HG02943 (cell line): ENCODE data around the gene HYAL2.

Experiments
- ATAC-seq: cut with Tn5 transposase; IDR thresholded peaks from one replicate; pipeline ENCODE4 v1.9.1; 2021; ENCODE audit warnings: mild to moderate bottlenecking, low read depth, moderate library complexity; ENCODE audit not compliant: unreplicated experiment

HYAL2 gene

DNA sequence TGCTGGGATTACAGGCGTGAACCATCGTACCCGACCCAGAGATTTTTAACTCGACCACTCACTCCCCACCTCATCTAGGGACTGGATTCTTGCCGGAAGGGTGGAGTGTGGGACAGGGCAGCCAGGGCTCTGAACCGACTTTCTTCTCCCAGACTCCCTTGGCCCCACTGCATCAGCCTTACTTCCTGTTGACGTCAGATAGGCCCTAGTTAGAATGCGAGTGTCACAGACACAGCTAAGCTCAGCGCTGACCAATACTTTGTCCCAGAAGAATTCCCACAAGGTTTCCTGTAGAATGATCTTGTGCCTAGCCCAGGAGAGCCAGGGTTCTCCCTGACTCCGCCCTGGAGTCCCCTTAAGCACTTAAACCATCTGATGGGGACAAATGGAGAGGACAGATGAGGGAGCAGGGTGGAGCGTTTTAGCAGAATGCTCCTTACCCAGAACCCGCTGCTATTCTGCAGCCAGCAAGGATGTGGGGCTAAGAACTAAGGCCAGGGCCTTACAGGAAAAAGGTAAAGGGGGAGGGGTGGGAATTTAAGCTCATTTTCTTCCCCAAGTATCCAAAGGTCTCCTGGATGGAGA is 11.3 kb upstream of the HYAL2 start:
- no peak for ATAC-seq

GRCh38 chr3:50331364-50331907 is 8.9 kb upstream of the HYAL2 start:
- no peak for ATAC-seq

DNA sequence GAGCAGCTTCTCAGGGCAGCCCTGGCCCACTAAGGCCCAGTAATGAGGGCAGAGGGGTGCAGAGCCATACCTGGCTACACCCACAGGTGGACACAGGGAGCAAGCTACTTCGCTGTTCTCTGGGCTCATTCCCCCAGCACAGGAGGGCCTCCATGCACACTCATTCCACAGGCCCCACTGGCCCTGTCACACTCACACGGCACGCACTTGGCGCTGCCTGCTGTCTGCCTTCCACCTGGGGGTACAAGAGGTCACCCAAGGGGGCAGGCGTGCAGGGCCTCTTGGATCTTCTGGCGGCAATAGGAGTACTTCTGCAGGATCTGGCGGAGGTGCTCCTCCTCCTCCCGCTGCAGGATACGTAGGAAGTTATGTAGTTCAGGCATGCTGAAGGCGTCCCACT is 7.8 kb upstream of the HYAL2 start:
- no peak for ATAC-seq

DNA sequence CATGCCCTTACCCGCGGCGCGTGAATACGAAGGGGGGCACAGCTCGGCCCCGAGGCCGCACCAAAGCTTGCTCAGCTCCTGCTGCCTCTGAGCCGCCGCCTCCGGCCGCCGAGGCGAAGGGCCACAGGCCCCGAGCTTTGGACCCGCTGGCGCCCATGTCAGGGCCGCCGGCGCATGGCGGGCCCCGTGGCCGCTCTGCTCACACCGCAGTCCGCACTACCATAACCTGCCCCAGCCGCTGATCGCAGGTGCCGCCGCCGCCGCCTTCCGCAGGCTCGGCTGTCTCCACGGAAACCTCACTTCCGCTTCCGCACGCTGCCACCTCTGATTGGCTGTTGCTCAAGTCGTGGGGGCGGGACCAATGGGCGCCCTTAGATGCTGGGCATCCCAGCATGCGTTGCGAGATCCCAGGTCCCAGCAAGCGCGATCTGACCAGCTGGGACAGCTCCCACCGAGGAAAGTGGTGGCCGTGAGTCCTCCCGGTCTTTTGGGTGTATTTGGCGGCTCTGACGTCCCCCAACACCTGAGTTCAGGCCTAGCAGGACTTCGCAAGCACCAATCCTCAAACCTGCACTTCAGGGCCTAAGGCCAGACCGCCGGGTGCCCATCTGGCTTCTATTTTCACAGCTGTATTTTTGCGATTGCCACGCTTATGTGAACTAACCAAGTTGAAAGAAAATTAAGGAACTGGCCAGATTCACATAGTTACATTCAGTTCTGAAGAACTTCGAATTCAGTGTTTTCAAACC is 5.6 kb upstream of the HYAL2 start, which contains the start of gene TUSC2:
Gene TUSC2 (minus strand): TSS at position 281 of the 749 bp plus-strand sequence. CDS start 124 bp downstream, at position 157.
- peak; percentile 87 for ATAC-seq

DNA sequence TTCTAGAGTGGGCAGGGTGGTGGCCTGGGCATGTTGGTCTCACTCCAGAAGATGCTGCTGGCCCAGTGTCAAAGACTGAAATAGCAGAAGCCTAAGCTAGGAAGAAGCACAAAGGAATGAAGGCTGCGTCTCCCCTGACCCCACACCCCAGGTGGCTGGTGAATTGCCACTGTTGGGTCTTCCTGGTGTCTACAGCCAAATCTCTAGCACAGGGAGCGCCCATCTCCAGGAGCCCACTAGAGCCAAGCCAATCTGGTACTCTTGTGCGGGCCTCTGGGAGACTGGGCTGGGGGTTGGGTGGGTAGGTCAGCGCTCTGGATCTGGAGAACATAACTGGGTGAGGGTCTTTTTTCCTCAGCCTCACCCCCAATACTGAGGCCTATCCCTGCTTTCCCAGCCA is 4.6 kb upstream of the HYAL2 start:
- ATAC-seq: no peak

DNA sequence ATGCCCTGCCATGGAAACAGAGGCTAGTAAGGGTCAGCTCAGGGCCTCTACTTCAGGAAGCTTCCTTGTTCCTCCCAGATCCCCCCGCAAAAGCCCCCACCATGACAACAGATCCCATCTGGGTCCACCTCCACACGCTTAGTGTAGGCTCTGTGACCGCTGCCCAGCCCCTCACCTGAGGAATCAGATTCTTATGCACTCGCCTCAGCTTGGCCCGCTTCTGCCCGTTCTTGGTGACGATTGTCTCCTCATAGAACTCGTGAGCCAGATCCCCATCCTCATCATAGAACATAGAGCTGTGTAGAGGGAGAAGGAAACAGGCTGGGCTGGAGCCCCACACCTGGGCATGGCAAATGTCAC is 3.6 kb upstream of the HYAL2 start:
- ATAC-seq: no peak

GRCh38 chr3:50325497-50326181 is 3.1 kb upstream of the HYAL2 start:
- no peak for ATAC-seq

GRCh38 chr3:50325113-50325480 is 2.6 kb upstream of the HYAL2 start:
- ATAC-seq: no peak

DNA sequence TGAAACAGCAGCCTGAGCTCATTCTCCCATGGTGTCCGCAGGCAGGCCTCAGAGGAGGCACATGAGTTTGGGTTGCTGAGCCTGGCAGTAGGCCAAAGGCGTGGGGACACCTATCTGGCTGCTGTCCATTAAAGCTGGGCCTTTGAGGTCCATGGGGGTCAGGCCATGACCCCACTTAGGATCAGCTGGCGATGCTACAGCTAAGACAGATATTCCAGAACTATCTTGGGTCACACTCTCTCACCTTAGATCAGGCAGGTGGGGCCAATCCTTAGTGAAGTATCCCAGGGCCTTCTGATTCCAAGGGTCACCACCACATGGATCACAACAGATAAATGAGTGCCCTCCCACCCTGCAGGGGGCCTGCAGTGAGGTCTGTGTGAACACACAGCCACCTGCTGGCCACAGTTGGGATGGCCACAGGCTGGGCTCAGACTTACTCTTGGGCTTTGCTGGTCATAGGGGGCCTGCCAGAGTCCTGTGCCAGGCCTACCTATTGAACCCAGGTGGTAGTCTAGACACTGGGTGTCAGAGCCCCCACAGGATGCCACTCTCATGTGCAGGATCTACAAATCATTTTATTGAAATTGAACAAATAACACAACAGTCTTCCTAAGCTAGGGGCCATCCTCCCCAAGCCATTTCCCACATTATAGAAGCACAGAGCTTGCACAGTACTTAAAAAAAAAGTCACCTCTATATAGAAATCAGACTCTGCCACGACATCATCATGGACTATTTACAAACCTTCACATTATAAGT is 2.0 kb upstream of the HYAL2 start:
- ATAC-seq: no peak

DNA sequence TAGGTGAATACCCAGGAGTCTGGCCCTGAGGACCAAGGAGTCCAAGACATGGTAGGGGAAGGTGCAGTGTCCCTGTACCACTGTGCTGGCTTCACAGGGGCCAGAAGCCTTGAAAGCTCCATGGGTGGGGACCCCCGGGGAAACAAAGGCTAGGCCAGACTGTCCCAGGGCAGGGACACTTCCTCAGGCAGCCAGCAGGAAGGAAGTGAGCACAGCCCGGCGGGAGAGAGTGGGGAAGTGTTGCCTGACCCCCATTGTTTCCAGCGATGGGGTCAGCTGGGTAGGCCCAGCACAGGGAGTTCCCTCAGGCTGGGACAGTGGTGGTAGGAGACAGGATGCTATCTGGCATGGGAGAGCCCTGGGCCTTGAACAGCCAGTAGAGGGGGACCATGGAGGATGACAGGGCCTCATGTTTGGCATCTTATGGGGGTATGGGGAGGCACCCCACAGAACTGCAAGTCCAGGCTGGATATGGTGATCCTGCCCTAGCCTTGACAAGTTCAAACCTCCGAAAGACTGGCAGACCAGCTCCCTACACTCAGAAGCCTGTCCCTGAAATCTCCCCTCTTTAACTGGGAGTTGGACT is 1.2 kb upstream of the HYAL2 start:
- ATAC-seq: no peak

DNA sequence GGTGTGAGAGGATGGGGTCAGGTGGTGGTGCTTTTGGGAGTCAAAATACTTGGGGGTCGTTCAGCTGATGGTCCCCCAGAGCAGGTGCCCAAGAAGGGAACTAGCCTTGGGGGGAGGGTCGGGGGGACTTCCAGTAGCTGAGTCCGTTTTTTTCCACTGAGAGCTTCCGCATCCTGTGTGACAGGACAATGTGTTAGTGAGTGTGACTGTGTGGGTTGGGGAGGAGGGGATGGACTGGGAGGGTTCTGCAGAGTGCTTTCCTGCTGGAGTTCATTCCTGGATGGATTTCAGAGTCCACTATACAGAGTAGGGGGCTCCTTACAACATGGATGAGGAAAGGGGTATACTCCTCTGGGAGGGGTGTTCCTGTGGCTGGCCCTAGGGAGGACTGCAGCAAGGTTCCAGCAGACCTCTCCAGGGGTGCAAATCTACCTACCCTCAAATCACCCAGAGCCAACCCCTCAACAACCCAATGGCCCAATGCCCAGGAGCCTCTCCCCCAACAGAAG is 601 bp upstream of the HYAL2 start:
- ATAC-seq: no peak

GRCh38 chr3:50322115-50322385 is 495 bp downstream of the HYAL2 start:
- ATAC-seq: no peak

GRCh38 chr3:50321336-50322114 is 1.0 kb downstream of the HYAL2 start:
- ATAC-seq: peak; percentile 77

DNA sequence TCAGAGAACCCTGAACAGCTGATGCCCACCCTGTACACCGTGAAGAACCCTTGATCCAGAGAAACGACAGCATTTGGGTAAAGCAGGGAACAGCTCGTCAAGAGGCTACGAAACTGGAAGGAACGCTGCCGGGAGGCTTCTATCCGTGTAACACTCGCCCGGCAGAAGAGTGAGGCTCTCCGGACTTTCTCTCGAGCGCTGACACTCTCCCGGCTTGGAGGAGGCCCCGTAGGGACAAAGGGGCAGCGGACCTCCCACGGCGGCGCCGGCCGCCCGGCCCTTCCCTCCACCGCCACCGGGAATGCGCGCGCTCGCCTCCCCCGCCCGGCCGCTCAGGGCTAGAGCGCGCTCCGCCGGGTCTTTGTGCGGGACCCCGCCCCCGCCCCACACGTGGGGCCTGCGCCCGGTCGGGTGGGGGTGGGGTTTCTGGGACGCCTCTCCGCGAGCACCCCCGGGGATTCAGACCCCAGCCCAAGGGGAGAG is 1.7 kb downstream of the HYAL2 start:
- ATAC-seq: peak; percentile 39

- ATAC-seq: no peak
These were observed 2.5 kb downstream of the HYAL2 start for GRCh38 chr3:50319894-50320625.

DNA sequence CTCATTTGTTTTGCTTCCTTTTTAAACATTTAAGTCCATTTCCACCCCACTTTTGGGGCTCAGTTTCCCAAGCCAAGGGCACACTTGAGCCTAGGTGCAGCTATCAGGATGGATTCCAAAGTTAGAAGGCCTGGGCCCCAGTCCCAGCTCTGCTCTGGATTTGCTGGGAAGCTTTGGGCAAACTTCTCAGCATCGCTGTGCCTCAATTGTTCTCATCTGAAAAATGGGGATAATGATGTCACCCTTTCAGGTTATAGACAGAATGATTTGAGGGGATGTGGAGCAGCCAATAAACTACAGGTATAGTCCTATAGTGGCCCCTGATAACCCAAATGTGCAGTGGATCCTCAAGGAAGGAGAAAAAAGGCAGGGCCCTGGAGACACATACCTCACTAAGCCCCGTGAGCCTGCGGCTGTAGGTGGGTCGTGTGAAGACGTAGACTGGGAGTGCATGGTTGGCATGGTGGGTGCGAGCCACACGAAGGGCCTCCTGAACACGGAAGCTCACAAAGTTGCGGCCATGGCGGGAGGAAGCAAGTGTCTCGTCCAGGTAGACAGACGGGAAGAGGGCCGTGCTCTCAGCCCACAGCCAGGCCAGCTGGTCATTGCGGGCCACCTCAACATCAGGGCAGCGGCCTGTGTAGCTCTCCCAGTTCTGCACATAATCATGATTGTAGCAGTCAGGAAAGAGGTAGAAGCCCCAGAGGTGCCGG is 3.2 kb downstream of the HYAL2 start:
- ATAC-seq: no peak

DNA sequence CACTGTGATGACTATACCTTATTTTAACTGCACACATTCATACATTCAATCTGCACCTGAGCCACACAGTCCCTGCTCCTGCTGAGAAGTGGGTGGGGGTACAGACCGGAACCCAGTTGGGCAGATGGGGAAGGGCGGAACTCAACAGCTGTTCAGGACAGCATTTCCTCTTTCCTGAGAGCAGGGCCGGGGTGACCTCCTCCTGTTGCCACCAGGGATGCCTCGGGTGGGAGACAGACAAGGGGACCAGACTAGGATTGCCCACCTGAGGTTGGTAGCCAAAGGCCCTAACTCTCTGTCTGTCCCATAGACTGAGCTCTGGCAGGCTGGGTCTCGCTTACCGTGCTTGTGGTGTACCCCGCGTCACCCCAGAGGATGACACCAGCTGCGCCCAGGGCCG is 3.9 kb downstream of the HYAL2 start:
- no peak for ATAC-seq

GRCh38 chr3:50318163-50318562 is 4.4 kb downstream of the HYAL2 start:
- ATAC-seq: no peak
